ENCODE data around the gene FARS2.

The FARS2 gene

DNA sequence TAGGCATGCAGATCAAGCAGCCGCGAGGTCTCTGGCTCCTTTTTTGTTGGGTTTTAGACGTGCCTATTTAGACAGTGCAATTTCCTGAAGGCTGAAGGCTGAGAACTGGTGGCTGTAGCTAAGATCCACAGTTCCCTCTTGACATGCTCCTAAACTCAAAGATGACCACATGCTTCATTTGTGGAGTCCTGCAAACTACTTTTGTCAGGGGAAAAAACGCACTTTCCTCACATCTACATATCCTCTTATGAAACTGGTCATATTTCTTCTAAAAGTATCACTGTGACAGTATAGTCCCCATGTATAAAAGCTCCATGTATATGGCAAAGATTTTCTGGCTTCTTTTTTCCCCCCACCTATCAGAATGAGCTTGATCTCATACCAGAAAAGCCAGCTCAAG, 31.2 kb upstream of the FARS2 start:
- H3K9ac ChIP-seq: no peak overlapping the region
- no peak overlapping the region for H3K4me3 ChIP-seq
- H3K27ac ChIP-seq: no peak overlapping the region
- H3K4me2 ChIP-seq: no peak overlapping the region
- H4K20me1 ChIP-seq: no peaks in the 10 kb centered on the region; the same call in 1 of the 2 replicates
- peaks cover 4% of the 10 kb centered on the region for H3K36me3 ChIP-seq
- TF ChIP-seq Cebpa-rat (IDR thresholded peaks at IDR 0.05): no peak
- no peaks in the 10 kb centered on the region for H3K27me3 ChIP-seq
- H3K4me1 ChIP-seq: no peaks in the 10 kb centered on the region
- H3K9me3 ChIP-seq: no peaks in the 10 kb centered on the region

- H4K20me1 ChIP-seq: no peaks in the 10 kb centered on the region; the same call in 1 of the 2 replicates
- H3K36me3 ChIP-seq: peaks cover 4% of the 10 kb centered on the region
- no peak for TF ChIP-seq Cebpa-rat (IDR thresholded peaks at IDR 0.05)
- no peak overlapping the region for H3K4me3 ChIP-seq
- H3K4me1 ChIP-seq: no peaks in the 10 kb centered on the region
- H3K27ac ChIP-seq: no peak overlapping the region
- H3K9me3 ChIP-seq: no peaks in the 10 kb centered on the region
- no peak overlapping the region for H3K4me2 ChIP-seq
- H3K27me3 ChIP-seq: no peaks in the 10 kb centered on the region
- H3K9ac ChIP-seq: no peak overlapping the region
Observed at GRCh38 chr6:5231289-5231688, 30.0 kb upstream of the FARS2 start.

DNA sequence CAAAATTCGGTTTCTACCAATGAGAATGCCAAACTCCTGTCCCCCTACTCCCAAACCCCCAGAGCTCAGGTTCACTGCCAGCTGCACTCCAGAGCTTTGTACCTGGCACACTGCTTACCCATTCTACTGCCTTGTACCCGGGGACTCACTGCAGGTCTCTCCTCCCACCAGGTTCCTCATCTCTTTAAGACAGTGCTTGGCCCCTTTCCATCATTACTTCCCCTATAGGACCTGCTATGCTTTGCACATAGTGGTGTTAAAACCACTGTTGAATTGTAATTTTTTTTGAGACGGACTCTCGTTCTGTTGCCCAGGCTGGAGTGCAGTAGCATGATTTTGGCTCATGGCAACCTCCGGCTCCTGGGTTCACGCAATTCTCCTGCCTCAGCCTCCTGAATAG, 26.4 kb upstream of the FARS2 start:
- Histone ChIP-seq H3K4me3 (no peak overlapping the region), H3K4me2 (no peak overlapping the region), H3K9ac (no peak overlapping the region), H3K27ac (no peak overlapping the region), H4K20me1 (peaks cover 3% of the 10 kb centered on the region), H3K27me3 (no peaks in the 10 kb centered on the region), H3K36me3 (peaks cover 15% of the 10 kb centered on the region), H3K9me3 (no peaks in the 10 kb centered on the region), H3K4me1 (no peaks in the 10 kb centered on the region)
- TF ChIP-seq Cebpa-rat (IDR thresholded peaks at IDR 0.05): no peak

GRCh38 chr6:5235830-5236229, 25.5 kb upstream of the FARS2 start:
- Histone ChIP-seq H3K4me2 (no peak overlapping the region), H3K27me3 (no peaks in the 10 kb centered on the region), H4K20me1 (peaks cover 12% of the 10 kb centered on the region), H3K27ac (no peak overlapping the region), H3K36me3 (peaks cover 22% of the 10 kb centered on the region), H3K4me1 (no peaks in the 10 kb centered on the region), H3K9ac (no peak overlapping the region), H3K9me3 (no peaks in the 10 kb centered on the region), H3K4me3 (no peak overlapping the region)
- no peak for TF ChIP-seq Cebpa-rat (IDR thresholded peaks at IDR 0.05)

DNA sequence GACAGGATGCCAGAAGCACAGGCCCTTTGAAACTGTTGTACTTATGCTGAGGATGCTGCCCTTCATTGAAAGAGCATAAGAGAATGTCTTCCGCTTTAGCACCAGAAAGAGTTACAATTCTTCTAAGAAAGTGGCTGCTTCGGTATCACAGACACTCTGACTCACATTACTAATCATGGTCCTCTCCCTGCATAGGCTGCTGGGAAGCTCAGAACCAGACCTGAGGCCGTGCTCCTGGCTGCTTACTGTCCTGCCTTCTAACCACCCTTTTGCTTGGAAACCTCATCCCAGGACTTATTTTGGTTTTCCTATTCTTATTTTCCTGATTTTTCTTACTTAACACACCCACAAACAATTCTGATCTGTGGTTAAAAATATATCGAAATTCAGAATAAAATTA, 23.5 kb upstream of the FARS2 start:
- TF ChIP-seq Cebpa-rat (IDR thresholded peaks at IDR 0.05): no peak
- Histone ChIP-seq H3K4me1 (no peaks in the 10 kb centered on the region), H4K20me1 (peaks cover 16% of the 10 kb centered on the region)

DNA sequence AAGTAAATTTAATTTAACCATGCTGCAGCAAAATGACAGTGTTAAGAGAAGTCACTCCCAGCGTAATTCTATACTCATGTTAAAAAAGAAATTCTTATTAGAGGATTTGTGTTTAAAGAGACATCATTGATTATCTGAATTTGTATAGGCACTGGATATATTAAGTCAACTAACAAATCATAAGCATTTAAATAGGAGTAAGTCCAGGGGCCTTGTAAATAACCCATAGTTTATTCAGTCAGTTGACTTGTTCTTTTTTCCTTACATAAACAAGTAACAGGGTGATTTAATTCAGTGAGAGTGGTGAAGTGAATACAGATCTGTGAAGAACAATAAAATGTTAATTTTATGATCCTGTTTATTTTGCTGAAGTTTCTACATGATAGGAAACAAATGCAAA, 23.0 kb upstream of the FARS2 start:
- Histone ChIP-seq H3K4me3 (no peak overlapping the region), H4K20me1 (peaks cover 16% of the 10 kb centered on the region), H3K9me3 (no peaks in the 10 kb centered on the region), H3K9ac (no peak overlapping the region), H3K27ac (no peak overlapping the region), H3K36me3 (peaks cover 29% of the 10 kb centered on the region), H3K4me2 (no peak overlapping the region), H3K4me1 (no peaks in the 10 kb centered on the region), H3K27me3 (no peaks in the 10 kb centered on the region)
- no peak for TF ChIP-seq Cebpa-rat (IDR thresholded peaks at IDR 0.05)

More for the DNA sequence above, 23.5 kb upstream of the FARS2 start:
- Histone ChIP-seq H3K27ac (no peak overlapping the region), H3K4me2 (no peak overlapping the region), H3K9me3 (no peaks in the 10 kb centered on the region), H3K4me3 (no peak overlapping the region), H3K36me3 (peaks cover 25% of the 10 kb centered on the region), H3K27me3 (no peaks in the 10 kb centered on the region), H3K9ac (no peak overlapping the region)

GRCh38 chr6:5241252-5241651, 20.1 kb upstream of the FARS2 start:
- Histone ChIP-seq H3K4me2 (no peak overlapping the region), H3K27me3 (no peaks in the 10 kb centered on the region), H3K9me3 (no peaks in the 10 kb centered on the region), H3K9ac (no peak overlapping the region), H3K4me3 (no peak overlapping the region), H3K36me3 (peaks cover 32% of the 10 kb centered on the region), H3K4me1 (no peaks in the 10 kb centered on the region), H3K27ac (no peak overlapping the region), H4K20me1 (peaks cover 16% of the 10 kb centered on the region)
- no peak for TF ChIP-seq Cebpa-rat (IDR thresholded peaks at IDR 0.05)

GRCh38 chr6:5243069-5243468, 18.2 kb upstream of the FARS2 start:
- Histone ChIP-seq H3K36me3 (peaks cover 32% of the 10 kb centered on the region), H3K9ac (no peak overlapping the region), H3K27me3 (no peaks in the 10 kb centered on the region), H3K4me3 (no peak overlapping the region), H3K4me1 (no peaks in the 10 kb centered on the region), H3K9me3 (no peaks in the 10 kb centered on the region), H3K27ac (no peak overlapping the region), H4K20me1 (peaks cover 32% of the 10 kb centered on the region), H3K4me2 (no peak overlapping the region)
- TF ChIP-seq Cebpa-rat (IDR thresholded peaks at IDR 0.05): no peak

DNA sequence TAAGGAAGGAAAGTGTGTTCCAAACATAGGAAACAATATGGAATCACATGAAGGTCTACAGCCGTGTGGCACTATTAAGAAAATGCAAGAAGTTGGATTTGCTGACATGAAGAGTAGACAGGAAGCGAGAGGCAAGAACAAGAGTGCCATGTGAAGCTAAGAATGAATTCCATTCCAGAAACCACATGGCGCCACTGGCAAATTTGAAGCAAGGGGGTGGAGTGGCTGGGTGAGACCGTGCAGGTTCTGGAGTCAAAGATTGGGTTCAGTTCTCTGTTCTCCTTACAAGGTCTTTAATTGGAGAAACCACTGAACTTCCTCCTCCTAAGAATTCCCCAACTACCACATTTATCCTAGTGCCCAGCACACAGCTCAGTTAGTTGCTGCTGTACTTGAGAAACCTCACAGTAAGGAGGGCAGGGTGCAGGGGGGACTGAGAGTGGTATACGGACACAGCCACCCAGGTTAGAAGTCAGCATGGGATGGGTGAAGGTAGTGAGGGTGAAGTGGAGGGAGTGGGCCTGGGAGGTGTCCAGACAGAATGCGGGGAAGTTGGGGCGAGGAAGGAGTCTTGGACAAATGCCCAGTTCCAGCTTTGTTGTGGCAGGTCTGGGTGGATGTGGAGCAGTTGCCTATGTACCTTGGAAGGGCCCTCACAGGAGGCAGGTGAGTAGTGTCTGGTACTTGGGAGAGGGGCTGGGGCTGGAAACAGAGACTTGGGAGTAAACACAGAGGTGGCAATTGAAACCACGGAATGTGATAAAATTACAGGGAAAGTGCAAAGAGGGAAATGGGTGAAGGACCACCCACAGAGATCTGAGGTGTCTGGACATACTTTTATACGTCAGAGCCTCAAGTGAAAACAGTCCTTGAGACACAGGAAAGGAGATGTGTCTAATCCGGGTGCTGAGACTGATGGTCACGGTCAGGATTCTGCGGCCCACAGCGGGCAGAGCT, 14.9 kb upstream of the FARS2 start:
- TF ChIP-seq Cebpa-rat (IDR thresholded peaks at IDR 0.05): no peak
- no peaks in the 10 kb centered on the region for H3K9me3 ChIP-seq

DNA sequence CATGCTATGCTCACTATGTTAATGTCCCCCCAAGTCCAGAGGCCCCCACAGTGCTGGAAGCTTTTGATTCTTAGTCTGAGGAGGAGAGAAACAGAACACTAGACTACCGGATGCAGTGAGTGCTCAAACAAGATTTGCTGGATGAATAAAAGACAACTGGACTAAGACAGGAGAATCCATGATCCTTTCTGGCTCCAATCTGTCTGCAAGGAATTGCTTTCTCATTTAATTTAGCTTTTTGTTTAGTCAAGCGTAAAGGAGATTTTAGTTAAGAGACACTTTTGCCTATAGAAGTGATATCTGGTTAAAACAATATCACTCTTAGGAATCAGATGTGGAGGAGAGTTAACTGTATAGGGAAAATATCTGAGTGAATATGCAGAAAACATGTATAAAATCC, 14.1 kb upstream of the FARS2 start:
- Histone ChIP-seq H3K4me2 (no peak overlapping the region), H3K36me3 (peaks cover 25% of the 10 kb centered on the region; the same call in 1 of the 2 replicates), H3K9ac (no peak overlapping the region), H3K27ac (no peak overlapping the region), H3K4me3 (no peak overlapping the region), H3K9me3 (no peaks in the 10 kb centered on the region), H3K27me3 (no peaks in the 10 kb centered on the region), H4K20me1 (peaks cover 40% of the 10 kb centered on the region), H3K4me1 (no peaks in the 10 kb centered on the region)
- TF ChIP-seq Cebpa-rat (IDR thresholded peaks at IDR 0.05): no peak

More for the DNA sequence above, 14.9 kb upstream of the FARS2 start:
- no peak overlapping the region for H3K4me3 ChIP-seq
- H3K27me3 ChIP-seq: no peaks in the 10 kb centered on the region
- no peaks in the 10 kb centered on the region for H3K4me1 ChIP-seq
- no peak overlapping the region for H3K9ac ChIP-seq
- H4K20me1 ChIP-seq: peaks cover 33% of the 10 kb centered on the region
- no peak overlapping the region for H3K4me2 ChIP-seq
- H3K27ac ChIP-seq: no peak overlapping the region
- H3K36me3 ChIP-seq: peaks cover 17% of the 10 kb centered on the region; the same call in 1 of the 2 replicates

Data from BLaER1 (cell line).